Ovary (tissue), 9 donors: Measurements from ENCODE around the gene PUS1. TPM values are rescaled to one million over a fixed set of nuclear protein-coding genes. Genes with fewer than 3 reads are reported as not detected.

ENCODE experiments used
- DNase-seq, 5 donors: peaks; one replicate each; pipeline ENCODE4 v3.0.0-alpha.2; 2019 to 2020
- H3K27ac ChIP-seq, 2 donors: fragments of 200-600 bp; one replicate each; pipeline versions ENCODE4 v1.5.1 to v1.8.0; 2019 to 2022
- H3K27me3 ChIP-seq: fragments of 200-600 bp; one replicate; pipeline ENCODE4 v1.8.0; 2022
- H3K36me3 ChIP-seq: fragments of 200-600 bp; sonication (generic); one replicate; pipeline ENCODE4 v1.5.1; 2019
- H3K4me1 ChIP-seq: one replicate; pipeline ENCODE4 v1.8.1; 2013; ENCODE audit warnings: mild to moderate bottlenecking, moderate library complexity; ENCODE audit not compliant: insufficient read depth
- H3K4me3 ChIP-seq: fragments of 200-600 bp; sonication (generic); one replicate; pipeline ENCODE4 v1.5.1; 2017
- H3K9me3 ChIP-seq, 2 donors: fragments of 200-600 bp in 1 of 2; sonication (generic) in 1 of 2; one replicate each; pipeline versions ENCODE4 v1.5.1 to v1.8.1; 2013 to 2019; ENCODE audit warnings: mild to moderate bottlenecking in 1 of 2, moderate library complexity in 1 of 2
- EP300 ChIP-seq: sonication (generic); formaldehyde crosslinking; IDR thresholded peaks from one replicate; pipeline ENCODE4 v1.6.1; 2017; ENCODE audit warnings: antibody characterized with exemption
- POLR2A ChIP-seq: fragments of 450-650 bp; IDR thresholded peaks from one replicate; pipeline ENCODE4 v1.6.1; 2017; ENCODE audit warnings: antibody characterized with exemption, mild to moderate bottlenecking, moderate library complexity
- WGBS, 3 donors: extraction: QIAGEN DNeasy Blood & Tissue Kit in 1 of 3; methylation state at CpG; one replicate each; pipeline versions ENCODE4 v1.1.5 to v1.1.7; 2013 to 2017; 5-methylcytosine and 5-hydroxymethylcytosine counted together
- intact Hi-C, 4 donors: fragments of 100-400 bp; cut with DNase I; formaldehyde crosslinking; loops; one replicate each; pipeline versions ENCODE4 v1.11.0 to v1.15.1; 2022 to 2023
- polyA plus RNA-seq, 2 donors: library from polyadenylated mRNA; stranded (reverse); fragments of 200-250 nt in 1 of 2; fragments of 350-450 nt in 1 of 2; fragmentation: Illumina TruSeq in 1 of 2; extraction: RNeasy Lipid Tissue Mini Kit (QIAGEN cat#74804) in 1 of 2; gene quantifications; one replicate each; pipeline ENCODE4 v1.2.3, GENCODE V29; 2013 to 2014
- small RNA-seq: library from RNA; depleted of rRNA; stranded (forward); fragments of <200 nt; gene quantifications from one replicate; pipeline ENCODE3, GENCODE V24; 2016
- total RNA-seq, 7 donors: library from RNA; depleted of rRNA in 2 of 7; stranded (reverse); fragments of >200 nt in 2 of 7; fragmentation: NEBNext Ultra II Directional in 3 of 7; extraction: Animal tissue kit (Norgen Biotek cat#: 25700) in 3 of 7; gene quantifications; one replicate each; pipeline versions ENCODE4 v1.1.0 to v1.2.4, GENCODE V29; 2016 to 2023
- TF ChIP-seq, protein P1 (sequence below), 3 donors: fragments of 450-650 bp in 2 of 3; fragments of 200-600 bp in 1 of 3; IDR thresholded peaks; one replicate each; pipeline versions ENCODE4 v1.5.1 to v1.8.0; 2016 to 2022; ENCODE audit warnings: antibody characterized with exemption in 3 of 3, mild to moderate bottlenecking in 1 of 3
- donor health status: DM: no; HTN: no; CAD: no; lungs with moderate emphysema.
- donor health status: DM: no; HTN: no; CAD: no.
- donor health status: Bipolar disorder and iron deficiency.
- donor health status: DM: yes; HTN: yes; CAD: no.
- donor health status: DM: no; HTN: no; CAD: no.
- donor health status: DM: yes; HTN: yes; CAD: no.

The PUS1 gene
- total and polyA plus RNA-seq, 9 donors = 3.5 to 34.7 (median 15.9) TPM

DNA sequence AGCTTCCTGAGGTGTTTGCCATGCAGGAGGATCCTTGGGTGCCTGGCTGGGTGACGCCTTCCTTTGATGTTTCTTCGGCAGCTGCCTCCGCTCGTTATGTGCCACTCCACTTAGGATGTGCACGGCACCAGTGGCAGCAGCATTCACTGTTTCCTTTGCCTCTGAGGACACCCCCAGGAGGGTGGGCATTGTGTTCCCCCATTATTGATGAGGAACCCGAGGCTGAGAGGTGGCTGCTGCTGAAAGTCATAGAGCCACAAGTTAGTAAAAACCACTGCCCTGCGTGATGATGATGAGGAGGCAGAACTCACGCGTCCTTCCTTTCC is 61.9 kb downstream of the PUS1 start:
- 83 to 88% (median 85%) methylated on average over 9 of the region's 9 CpGs for WGBS, 3 donors
- Histone ChIP-seq H3K4me1 (peaks cover 8% of the 10 kb centered on the region), H3K4me3 (no peak overlapping the region), H3K9me3 (no peaks in the 10 kb centered on the region), H3K27me3 (no peaks in the 10 kb centered on the region), H3K27ac (no peak overlapping the region), H3K36me3 (no peaks in the 10 kb centered on the region)
- intact Hi-C loops = no loop called here
- DNase-seq = no peak
- TF ChIP-seq, protein P1, sequence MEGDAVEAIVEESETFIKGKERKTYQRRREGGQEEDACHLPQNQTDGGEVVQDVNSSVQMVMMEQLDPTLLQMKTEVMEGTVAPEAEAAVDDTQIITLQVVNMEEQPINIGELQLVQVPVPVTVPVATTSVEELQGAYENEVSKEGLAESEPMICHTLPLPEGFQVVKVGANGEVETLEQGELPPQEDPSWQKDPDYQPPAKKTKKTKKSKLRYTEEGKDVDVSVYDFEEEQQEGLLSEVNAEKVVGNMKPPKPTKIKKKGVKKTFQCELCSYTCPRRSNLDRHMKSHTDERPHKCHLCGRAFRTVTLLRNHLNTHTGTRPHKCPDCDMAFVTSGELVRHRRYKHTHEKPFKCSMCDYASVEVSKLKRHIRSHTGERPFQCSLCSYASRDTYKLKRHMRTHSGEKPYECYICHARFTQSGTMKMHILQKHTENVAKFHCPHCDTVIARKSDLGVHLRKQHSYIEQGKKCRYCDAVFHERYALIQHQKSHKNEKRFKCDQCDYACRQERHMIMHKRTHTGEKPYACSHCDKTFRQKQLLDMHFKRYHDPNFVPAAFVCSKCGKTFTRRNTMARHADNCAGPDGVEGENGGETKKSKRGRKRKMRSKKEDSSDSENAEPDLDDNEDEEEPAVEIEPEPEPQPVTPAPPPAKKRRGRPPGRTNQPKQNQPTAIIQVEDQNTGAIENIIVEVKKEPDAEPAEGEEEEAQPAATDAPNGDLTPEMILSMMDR (IDR thresholded peaks at IDR 0.05) = no peak
- TF ChIP-seq EP300 (no peak), POLR2A (no peak)

DNA sequence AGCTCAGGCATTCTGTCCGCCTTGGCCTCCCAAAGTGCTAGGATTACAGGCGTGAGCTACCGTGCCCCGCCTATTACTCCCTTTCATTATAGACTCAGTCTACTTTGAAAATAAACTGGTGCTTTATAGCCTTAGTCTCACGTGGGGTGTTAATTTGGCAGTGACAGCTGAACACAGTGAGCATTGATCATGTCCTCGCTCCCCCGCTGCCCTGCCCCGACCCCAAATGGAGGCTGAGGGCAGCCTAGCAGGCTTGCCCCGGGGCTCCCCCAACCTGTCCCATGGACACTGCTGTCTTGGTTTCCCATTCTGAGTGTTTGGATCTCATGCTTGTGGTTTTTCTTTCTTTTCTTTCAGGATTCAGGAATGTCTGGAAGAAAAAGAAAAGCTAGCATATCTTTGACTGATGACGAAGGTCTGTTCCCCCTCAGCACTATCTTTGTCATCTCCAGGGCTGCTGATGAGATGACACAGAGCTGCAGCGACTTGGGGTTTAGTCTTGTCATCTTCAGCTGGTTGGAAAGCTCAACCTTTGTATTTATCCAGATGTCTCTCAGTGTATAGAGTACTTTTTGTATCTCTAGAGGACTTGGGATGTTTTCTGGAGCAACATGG is 62.8 kb downstream of the PUS1 start:
- Histone ChIP-seq H3K9me3 (no peaks in the 10 kb centered on the region), H3K36me3 (no peaks in the 10 kb centered on the region), H3K27me3 (no peaks in the 10 kb centered on the region), H3K4me1 (peaks cover 8% of the 10 kb centered on the region), H3K4me3 (no peak overlapping the region), H3K27ac (no peak overlapping the region)
- intact Hi-C loops = no loop called here
- DNase-seq = no peak
- TF ChIP-seq POLR2A = no peak
- no peak for TF ChIP-seq EP300
- TF ChIP-seq, protein P1 (IDR thresholded peaks at IDR 0.05) = no peak
- WGBS, 3 donors = 82 to 87% (median 87%) methylated on average over 11 of the region's 11 CpGs

DNA sequence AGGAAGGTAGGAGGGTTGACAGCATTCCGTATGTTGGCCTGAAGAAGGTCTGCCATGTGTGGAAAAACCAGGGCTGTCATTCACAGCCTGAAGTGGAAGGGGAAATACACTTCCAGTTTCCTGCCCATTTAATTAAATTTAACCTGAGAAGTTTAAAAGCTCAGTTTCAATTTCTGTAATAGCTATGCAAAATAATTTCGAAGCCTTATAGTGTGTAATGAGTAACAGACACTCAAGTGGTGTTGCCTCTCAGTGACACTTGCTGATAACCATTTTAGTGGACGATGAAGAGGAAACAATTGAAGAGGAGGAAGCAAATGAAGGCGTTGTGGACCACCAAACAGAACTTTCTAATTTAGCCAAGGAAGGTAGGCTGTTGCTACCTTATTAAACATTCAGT is 65.5 kb downstream of the PUS1 start:
- Histone ChIP-seq H3K4me1 (no peaks in the 10 kb centered on the region), H3K36me3 (no peaks in the 10 kb centered on the region), H3K27me3 (no peaks in the 10 kb centered on the region), H3K4me3 (no peak overlapping the region), H3K9me3 (no peaks in the 10 kb centered on the region), H3K27ac (no peak overlapping the region)
- 91 to 95% (median 91%) methylated on average over 4 of the region's 4 CpGs for WGBS, 3 donors
- intact Hi-C loops = no loop called here
- TF ChIP-seq EP300 (no peak), POLR2A (no peak)
- TF ChIP-seq, protein P1 (IDR thresholded peaks at IDR 0.05) = no peak
- DNase-seq = no peak

Small RNAs within 50 kb of the gene (small RNA-seq; reads per million reads assigned to genes)
- gene AC131009.3 = not detected

Other genes starting within 250 kb of the PUS1 start
- gene SFSWAP, start 218.2 kb upstream of the PUS1 start, total RNA-seq = 10 to 100 TPM; 32.6 to 54.4 (median 49.4) TPM
- gene SFSWAP, start 218.2 kb upstream of the PUS1 start, polyA plus RNA-seq = 10 to 100 TPM; 27.6 to 38.5 TPM
- gene MMP17, start 100.9 kb upstream of the PUS1 start, total RNA-seq = 10 to 100 TPM in 5 of 7 donors, 1 to 10 TPM in 2; 9.3 to 15.6 (median 13.3) TPM
- 10 to 100 TPM in 1 of 2 donors, under 1 TPM in 1; 0.78 to 15.5 TPM for gene MMP17, start 100.9 kb upstream of the PUS1 start, polyA plus RNA-seq
- gene ULK1, start 34.7 kb upstream of the PUS1 start, total RNA-seq = 10 to 100 TPM; 15.9 to 70.1 (median 50.7) TPM
- 10 to 100 TPM in 1 of 2 donors, 1 to 10 TPM in 1; 4.5 to 44.7 TPM for gene ULK1, start 34.7 kb upstream of the PUS1 start, polyA plus RNA-seq
- gene EP400, start 20.7 kb downstream of the PUS1 start, total RNA-seq = 10 to 100 TPM; 20.3 to 60.7 (median 50.4) TPM
- gene EP400, start 20.7 kb downstream of the PUS1 start, polyA plus RNA-seq = 10 to 100 TPM; 19.6 to 33.4 TPM
- gene DDX51, start 215.0 kb downstream of the PUS1 start, total RNA-seq = 10 to 100 TPM; 18.0 to 26.2 (median 21.8) TPM
- 10 to 100 TPM in 1 of 2 donors, 1 to 10 TPM in 1; 10.0 to 21.9 TPM for gene DDX51, start 215.0 kb downstream of the PUS1 start, polyA plus RNA-seq
- 10 to 100 TPM in 6 of 7 donors, 1 to 10 TPM in 1; 8.6 to 23.4 (median 18.5) TPM for gene NOC4L, start 215.2 kb downstream of the PUS1 start, total RNA-seq
- 10 to 100 TPM in 1 of 2 donors, 1 to 10 TPM in 1; 1.2 to 24.6 TPM for gene NOC4L, start 215.2 kb downstream of the PUS1 start, polyA plus RNA-seq